Epithelial cell of umbilical artery (primary cell): ENCODE measurements around the gene FRG2B. TPM values are rescaled to one million over a fixed set of nuclear protein-coding genes. Genes with fewer than 3 reads are reported as not detected.

Experiments used
- total RNA-seq: library from RNA; depleted of rRNA; stranded (reverse); fragments of >200 nt; gene quantifications from 2 replicates; pipeline ENCODE4 v1.2.3, GENCODE V29; 2014

The FRG2B gene
- not detected in 2 replicates for total RNA-seq

DNA sequence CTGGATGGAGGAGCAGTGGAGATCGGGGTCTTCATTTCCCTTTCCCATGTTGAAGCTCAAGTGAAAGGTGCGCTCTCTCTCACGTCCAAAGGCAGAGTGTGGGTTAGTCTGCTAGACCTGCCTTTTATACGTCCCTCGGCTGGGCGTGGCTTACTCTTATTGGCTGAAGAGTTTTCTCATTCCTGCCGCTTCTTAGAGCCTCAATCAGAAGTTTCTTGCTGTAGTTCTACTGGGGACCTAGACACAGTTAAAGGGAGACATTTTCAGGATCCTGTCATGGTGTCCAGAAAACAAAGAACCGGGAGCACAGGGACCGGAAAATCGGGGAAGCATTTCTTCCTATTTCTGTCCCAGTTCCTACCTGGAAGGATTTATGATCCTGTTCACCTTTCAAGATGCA lies at the start of gene FRG2B:
Gene FRG2B, minus strand, starts transcription at position 101 of the 400 bp plus-strand sequence. Its CDS starts 53 bp downstream, at position 48.

Other genes starting within 250 kb of the FRG2B start
- 6.4 and 9.1 TPM in 2 replicates for gene PAOX, start 247.5 kb downstream of the FRG2B start, total RNA-seq
- gene MTG1, start 232.6 kb downstream of the FRG2B start, total RNA-seq, result 42.6 and 45.7 TPM in 2 replicates
- gene SPRN, start 202.2 kb downstream of the FRG2B start, total RNA-seq, result under 0.01 TPM in 1 of 2 replicates, not detected in the other
- 0.65 and 0.76 TPM in 2 replicates for gene SCART1, start 172.8 kb downstream of the FRG2B start, total RNA-seq
- gene CYP2E1, start 99.4 kb downstream of the FRG2B start, total RNA-seq, result 0.32 TPM in 1 of 2 replicates, not detected in the other
- gene SYCE1, start 61.2 kb downstream of the FRG2B start, total RNA-seq, result not detected in 2 replicates